HG03378 (cell line): ENCODE measurements around the gene FUT4.
"Not testable (repeated sequence)": the region's sequence is repeated elsewhere in the genome, so short reads cannot be mapped to it uniquely, and the experiment has no call there.

Experiments
- ATAC-seq: cut with Tn5 transposase; IDR thresholded peaks from one replicate; pipeline ENCODE4 v1.9.1; 2021; ENCODE audit warnings: mild to moderate bottlenecking, moderate library complexity; ENCODE audit not compliant: unreplicated experiment

The FUT4 gene

GRCh38 chr11:94543695-94544645 is at the start of gene FUT4:
FUT4 (plus strand) TSS chr11:94543921; CDS start chr11:94544134, 213 bp downstream.
- ATAC-seq = peak; percentile 77

- peak; percentile 50 for ATAC-seq
These were observed 49.5 kb upstream of the FUT4 start for GRCh38 chr11:94494126-94494680.

GRCh38 chr11:94500181-94500580 is 43.5 kb upstream of the FUT4 start:
- no peak for ATAC-seq

GRCh38 chr11:94501522-94501921 is 42.2 kb upstream of the FUT4 start:
- ATAC-seq = no peak

GRCh38 chr11:94504689-94505293 is 38.9 kb upstream of the FUT4 start:
- peak; percentile 57 for ATAC-seq

- not testable (repeated sequence) for ATAC-seq
These were observed 37.2 kb upstream of the FUT4 start for GRCh38 chr11:94506513-94506912.

GRCh38 chr11:94507485-94507884 is 36.2 kb upstream of the FUT4 start:
- ATAC-seq = no peak

GRCh38 chr11:94511932-94512781 is 31.6 kb upstream of the FUT4 start, which contains the start of gene C11orf97:
C11orf97 (plus strand) TSS chr11:94512461; CDS start chr11:94512529, 68 bp downstream.
- ATAC-seq = peak; percentile 62

- no peak for ATAC-seq
These were observed 30.6 kb upstream of the FUT4 start for GRCh38 chr11:94513091-94513490.

- ATAC-seq = no peak
These were observed 28.3 kb upstream of the FUT4 start for GRCh38 chr11:94515398-94515797.

GRCh38 chr11:94516725-94517124 is 27.0 kb upstream of the FUT4 start:
- ATAC-seq = no peak

- no peak for ATAC-seq
These were observed 25.4 kb upstream of the FUT4 start for GRCh38 chr11:94518300-94518699.

- peak; percentile 52 for ATAC-seq
These were observed 24.1 kb upstream of the FUT4 start for GRCh38 chr11:94519478-94520084.

GRCh38 chr11:94521684-94522083 is 22.0 kb upstream of the FUT4 start:
- ATAC-seq = peak; percentile 63

- no peak for ATAC-seq
These were observed 19.4 kb upstream of the FUT4 start for GRCh38 chr11:94524341-94524740.

- ATAC-seq = no peak
These were observed 18.0 kb upstream of the FUT4 start for GRCh38 chr11:94525546-94526324.

- no peak for ATAC-seq
These were observed 16.9 kb upstream of the FUT4 start for GRCh38 chr11:94526645-94527438.

- ATAC-seq = no peak
These were observed 15.2 kb upstream of the FUT4 start for GRCh38 chr11:94528551-94528950.

GRCh38 chr11:94532211-94532610 is 11.5 kb upstream of the FUT4 start:
- no peak for ATAC-seq
